GM19043 (cell line): ENCODE results near the gene EIF2S3.
A peak's percentile ranks its signal among the peaks of the same experiment; 100 is the strongest.

Experiments
- ATAC-seq: cut with Tn5 transposase; IDR thresholded peaks from one replicate; pipeline ENCODE4 v1.9.1; 2021; ENCODE audit warnings: low read depth; ENCODE audit not compliant: unreplicated experiment

EIF2S3 gene

DNA sequence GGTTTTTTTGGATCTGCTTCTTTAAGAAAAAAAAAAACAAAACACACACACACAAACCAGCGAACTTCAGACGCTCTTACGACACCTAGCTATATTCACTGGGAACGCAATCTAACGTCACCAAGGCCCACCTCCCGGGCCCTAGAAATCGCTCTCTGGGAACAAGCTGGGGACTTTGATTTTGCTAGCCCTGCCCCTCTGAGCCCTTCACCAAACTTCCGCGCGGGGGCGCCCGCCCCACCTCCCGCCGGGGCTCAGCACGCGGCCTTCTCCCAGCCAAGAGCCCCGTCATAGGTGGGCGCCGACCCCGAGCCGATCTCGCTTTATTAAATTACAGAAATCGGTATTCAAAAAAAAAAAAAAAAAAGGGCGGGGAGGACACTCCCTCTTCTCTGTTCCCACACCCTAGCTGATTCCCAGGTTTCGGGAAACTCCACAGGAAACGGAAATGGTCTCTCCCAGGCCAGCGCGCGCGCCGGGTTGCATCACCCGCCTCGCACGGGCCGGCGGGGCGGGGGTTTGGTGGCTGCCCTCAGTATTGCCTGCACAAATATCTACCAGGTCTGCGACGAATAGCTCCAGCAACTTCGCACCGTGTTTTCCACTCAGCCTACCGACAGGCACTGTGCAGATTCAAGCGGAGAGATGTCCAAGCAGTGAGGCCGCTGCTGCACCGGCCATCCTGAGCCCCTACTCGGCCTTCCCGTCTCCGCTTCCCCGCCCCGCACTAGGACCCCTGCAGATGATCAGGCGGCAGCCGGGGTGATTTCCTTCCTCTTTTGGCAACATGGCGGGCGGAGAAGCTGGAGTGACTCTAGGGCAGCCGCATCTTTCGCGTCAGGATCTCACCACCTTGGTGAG is at the start of gene EIF2S3:
Gene EIF2S3, plus strand, starts transcription at position 775 of the 861 bp plus-strand sequence. Its CDS starts 13 bp downstream, at position 788.
- ATAC-seq: peak; percentile 90

- peak; percentile 52 for ATAC-seq
Measured at GRCh38 chrX:24005028-24005427, 49.7 kb upstream of the EIF2S3 start.

DNA sequence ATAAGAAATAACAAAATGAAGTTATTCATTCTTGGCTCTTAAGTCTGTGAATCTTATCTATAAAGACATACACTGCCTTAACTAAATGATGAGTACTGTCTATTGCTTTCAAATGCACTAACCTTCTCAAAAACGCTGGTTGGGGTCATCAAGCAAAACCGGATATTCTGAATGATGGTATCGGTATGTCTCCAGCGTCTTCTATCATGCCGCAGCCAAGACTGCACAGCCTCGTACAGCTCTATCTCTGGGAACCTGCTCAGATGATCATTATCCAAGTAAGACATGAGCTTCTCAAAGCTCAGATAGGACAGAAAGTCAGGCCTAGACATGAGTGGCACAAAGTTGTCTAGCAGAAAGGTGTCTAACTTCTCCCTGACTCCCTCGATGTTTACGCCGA is 48.9 kb upstream of the EIF2S3 start:
- no peak for ATAC-seq

DNA sequence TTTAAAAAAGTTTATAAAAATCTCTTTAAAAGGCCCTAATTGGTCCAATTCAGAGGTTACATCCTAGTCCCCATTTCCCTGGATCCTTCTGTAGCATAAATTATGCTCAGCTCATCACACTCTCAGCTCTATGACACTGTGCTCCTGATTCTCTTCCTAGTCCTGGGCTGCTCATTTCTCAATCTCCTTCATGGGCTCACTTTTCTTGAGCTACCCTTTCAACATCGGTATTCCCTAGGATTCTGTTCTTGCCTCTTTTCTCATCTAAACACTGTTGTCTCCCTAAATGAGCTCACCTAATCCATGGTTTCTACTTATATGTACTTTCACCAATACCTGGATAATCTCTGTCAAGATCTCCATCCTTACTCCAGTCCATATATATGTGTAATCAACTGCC is 42.5 kb upstream of the EIF2S3 start:
- ATAC-seq: no peak

DNA sequence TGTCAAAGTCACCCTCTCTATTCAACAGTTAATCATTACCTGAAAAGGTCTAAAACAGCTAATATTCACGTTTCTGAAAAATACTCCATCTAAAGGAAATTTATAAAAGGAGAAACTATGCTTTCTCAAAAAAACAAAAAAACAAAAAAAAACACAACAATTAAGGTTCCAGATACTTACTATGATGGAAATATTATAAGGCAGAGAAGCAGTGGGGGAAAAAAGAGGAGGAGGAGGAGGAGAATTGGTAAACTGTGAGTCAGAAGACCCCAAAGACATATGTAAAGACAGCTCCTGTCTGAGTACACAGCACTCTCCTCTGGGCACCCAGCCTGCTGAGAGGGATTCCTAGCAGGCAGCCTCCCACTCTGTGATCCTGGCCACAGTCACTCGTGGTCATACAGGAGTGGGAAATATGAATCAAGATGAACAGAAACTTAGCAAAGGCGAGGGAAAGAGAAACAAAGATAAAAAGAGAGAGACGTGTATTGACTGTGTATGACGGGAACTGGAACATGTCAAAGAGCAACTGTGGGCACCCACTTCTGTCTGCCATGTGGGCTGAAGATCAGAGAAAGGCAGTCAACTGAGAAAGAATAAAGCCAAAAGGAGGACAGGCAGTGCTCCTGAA is 40.3 kb upstream of the EIF2S3 start:
- peak; percentile 69 for ATAC-seq

DNA sequence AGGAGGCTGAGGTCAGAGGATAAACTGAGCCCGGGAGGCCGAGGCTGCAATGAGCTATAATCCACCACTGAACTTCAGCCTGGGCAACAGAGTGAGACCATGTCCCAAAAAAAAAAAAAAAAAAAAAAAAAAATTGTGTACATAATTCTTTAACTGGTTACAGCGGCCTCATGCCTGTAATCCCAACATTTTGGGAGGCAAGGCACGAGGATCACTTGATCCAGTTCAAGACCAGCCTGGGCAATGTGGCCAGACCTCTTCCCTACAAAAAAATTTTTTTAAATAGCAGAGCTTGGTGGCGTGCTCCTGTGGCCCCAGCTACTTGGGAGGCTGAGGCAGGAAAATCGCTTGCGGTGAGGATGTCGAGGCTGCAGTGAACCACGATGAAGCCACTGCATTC is 37.1 kb upstream of the EIF2S3 start:
- ATAC-seq: no peak

DNA sequence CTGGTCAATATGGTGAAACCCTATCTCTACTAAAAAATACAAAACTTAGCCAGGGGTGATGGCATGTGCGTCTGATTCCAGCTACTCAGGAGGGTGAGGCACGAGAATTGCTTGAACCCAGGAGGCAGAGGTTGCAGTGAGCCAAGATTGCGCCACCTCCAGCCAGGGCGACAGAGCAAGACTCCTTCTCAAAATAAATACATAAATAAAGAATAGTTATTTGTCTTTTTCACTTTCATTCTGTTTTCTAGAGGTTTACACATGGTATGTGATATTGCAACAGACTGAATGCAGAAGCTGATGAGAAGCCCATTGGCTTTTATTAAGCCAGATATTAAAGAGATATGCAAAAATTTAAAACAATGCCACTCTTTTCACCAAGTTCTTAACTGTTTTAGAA is 35.9 kb upstream of the EIF2S3 start:
- no peak for ATAC-seq

GRCh38 chrX:24019448-24019847 is 35.3 kb upstream of the EIF2S3 start:
- ATAC-seq: no peak

- ATAC-seq: no peak
Measured at GRCh38 chrX:24020306-24020876, 34.4 kb upstream of the EIF2S3 start.

- ATAC-seq: no peak
Measured at GRCh38 chrX:24023544-24023943, 31.2 kb upstream of the EIF2S3 start.

DNA sequence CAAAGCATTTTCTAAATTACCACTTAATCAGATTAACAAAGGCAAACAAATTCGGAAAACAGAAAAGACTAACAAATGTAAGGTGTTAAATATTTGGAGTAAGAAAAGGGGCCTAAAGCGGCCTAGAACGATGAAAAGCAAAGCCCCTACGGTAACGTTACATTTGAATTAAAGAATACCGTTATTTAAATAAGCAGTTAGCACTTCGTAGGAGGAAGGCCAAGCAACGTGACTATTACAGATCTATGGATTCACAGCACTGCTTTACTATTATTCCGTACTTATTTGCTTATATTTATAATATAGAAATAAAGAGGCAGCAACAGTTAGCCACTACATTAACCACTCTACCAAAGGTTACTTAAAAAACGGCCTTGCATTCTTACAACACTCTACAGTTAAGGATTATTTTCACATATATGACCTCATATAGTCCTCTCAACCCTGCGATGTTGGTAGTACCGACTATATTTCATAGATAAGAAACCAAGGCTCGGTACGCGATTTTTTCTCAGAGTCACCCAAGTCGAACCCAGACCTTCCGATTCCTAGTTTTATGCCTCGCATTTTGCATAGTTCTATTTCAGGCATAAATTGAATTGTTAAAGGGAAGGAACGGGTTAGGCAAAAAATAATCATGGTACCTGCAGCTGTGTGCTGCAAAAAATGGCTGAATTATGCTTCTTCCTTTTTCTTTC is 30.6 kb upstream of the EIF2S3 start:
- ATAC-seq: no peak

GRCh38 chrX:24024819-24025740 is 29.7 kb upstream of the EIF2S3 start:
- peak; percentile 70 for ATAC-seq

DNA sequence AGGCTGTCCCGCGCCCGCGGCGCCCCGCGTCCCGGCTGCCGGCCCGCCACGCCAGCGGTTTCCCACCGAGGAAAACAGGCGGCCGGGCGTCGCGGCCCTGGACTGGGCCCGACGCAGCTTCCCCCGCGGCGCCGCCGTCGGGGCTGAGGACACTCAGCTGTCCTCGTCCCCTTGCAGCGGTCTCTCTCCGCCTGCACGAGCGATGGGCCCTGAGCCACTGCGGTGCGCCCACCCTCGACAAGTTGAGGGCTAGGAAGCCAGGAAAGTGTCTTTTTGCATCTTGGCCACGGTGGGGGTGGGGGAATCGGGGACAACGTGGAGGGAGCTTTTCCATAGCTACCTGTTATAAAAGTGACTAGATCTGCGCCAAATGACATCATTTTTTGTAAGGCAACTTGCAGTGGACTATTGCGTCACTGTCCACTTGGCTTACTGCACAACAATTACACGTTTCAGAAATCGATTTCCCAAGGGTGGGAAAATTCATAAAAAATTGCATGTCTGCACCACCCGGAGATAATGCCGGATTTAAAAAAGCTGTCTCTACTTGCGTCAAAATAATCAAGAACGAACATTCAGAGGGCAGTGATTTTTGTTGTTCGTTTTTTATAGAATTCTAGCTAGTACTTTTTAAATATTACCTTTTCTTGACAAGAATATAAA is 28.9 kb upstream of the EIF2S3 start:
- ATAC-seq: peak; percentile 15

GRCh38 chrX:24026432-24026831 is 28.3 kb upstream of the EIF2S3 start:
- ATAC-seq: no peak

- ATAC-seq: no peak
Measured at GRCh38 chrX:24027086-24027485, 27.7 kb upstream of the EIF2S3 start, which contains the start of gene KLHL15. Gene KLHL15, minus strand, starts transcription at chrX:24027186. Its CDS starts 20,493 bp downstream, at chrX:24006693.

DNA sequence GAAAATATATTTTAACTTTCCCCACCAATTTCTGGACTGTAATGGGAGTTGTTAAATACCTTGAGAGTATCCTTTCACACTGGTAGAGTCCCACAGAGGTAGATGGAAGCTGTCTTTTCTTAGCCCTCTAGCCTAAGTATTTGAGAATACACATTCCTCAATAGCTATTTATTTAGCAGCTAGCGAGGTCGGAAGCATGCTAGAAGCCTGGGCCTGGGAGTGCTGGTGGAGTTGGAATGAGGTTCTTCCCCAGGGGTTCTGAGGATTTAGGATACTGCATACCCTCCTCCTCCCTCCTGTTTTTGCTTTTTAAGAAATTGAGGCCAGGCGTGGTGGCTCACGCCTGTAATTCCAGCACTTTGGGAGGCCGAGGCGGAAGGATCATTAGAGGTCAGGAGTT is 26.8 kb upstream of the EIF2S3 start:
- no peak for ATAC-seq

DNA sequence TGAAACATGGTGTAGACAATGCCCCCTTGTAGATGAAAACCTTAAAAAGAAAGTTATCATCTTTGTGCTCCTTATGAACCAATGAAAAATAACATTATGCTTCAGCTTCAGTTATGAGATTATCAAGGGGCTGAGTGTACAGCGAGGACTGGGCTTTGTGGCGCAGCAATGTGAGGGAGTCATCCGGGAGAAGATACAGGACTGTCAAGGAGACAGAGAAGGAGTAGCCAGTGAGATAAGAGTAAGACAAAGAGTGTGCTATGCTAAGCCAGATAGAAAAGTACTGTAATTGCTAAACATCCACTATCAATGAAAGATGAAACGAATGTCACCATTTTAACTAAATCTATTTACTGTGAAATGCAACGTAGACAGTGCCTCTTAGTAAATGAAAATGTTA is 24.2 kb upstream of the EIF2S3 start:
- no peak for ATAC-seq

DNA sequence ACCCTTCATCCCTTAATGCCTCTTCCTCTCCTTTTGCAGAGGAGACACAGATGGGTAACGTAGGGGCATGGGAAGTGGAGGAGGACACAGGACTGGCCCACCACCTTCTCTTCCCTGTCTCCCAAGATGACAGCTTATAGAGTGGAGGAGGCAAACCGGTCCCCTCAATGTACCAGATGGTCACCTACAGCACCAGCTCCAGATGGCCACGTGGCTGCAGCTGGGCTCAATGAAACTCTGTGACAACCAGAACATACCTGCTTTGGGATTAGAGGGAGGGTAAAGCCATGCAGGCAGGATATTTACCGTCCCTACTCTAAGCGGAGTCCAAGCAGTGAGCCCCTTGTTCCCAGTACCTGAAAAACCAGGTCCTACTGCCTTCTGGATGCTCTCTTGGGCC is 20.3 kb upstream of the EIF2S3 start:
- no peak for ATAC-seq

- no peak for ATAC-seq
Measured at GRCh38 chrX:24037729-24038128, 17.0 kb upstream of the EIF2S3 start.
